Measurements from ENCODE around the gene POU6F2. TPM values are rescaled to one million over a fixed set of nuclear protein-coding genes. Genes with fewer than 3 reads are reported as not detected.

Gene POU6F2
- total and polyA plus RNA-seq, 9 of the 15 experiments (the other 6 are each of a cell fraction or from before 2014, with no cell fraction given) = 0.29 to 1.5 (median 0.96) TPM

DNA sequence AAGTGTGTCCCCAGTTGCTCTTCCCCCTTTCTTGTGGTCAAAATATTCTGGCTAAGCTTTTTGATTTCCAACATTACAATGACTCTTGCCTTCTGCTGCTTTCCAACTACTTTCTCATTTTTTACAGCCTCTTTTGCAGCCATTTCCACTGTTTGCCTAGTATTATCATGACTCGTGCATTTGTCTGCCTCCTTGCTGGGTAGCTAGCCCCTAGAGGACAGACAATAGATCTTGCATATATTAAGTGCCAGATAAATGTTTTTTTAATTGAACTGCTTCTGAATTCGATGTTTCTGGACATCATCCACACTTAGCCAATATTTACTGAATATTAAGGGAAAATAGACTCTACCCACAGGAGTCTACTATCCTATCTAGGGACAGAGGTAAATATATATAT lies 124.5 kb downstream of the POU6F2 start:
- no peak overlapping the region for H2AFZ ChIP-seq (ENCODE audit: low read depth, low read length)
- in situ Hi-C loops (cut with MboI) (no loop called here), intact Hi-C loops (cut with micrococcal nuclease) (no loop called here)
- H3K4me3 ChIP-seq = no peak overlapping the region
- no peak for ATAC-seq
- ChIA-PET CTCF (ENCODE audit: low intra/inter-chr PET ratio) (no interaction called here), POLR2A (no interaction called here)
- H4K20me1 ChIP-seq (replicated peaks; ENCODE audit: control insufficient read depth, insufficient read depth, low read length) = no peaks in the 10 kb centered on the region
- 3% methylated on average over 2 of the region's 2 CpGs for WGBS (ENCODE audit: insufficient coverage, low coverage, missing lambda C conversion rate)
- no peak overlapping the region for H3K4me2 ChIP-seq (ENCODE audit: insufficient read depth, low read length)
- no peaks in the 10 kb centered on the region for H3K79me2 ChIP-seq (ENCODE audit: control insufficient read depth, insufficient read depth, low read length)
- no peak overlapping the region for H3K27ac ChIP-seq (ENCODE audit: extremely low read depth, low read depth, low read length)
- BruUV-seq (replicated peaks) = no TSS peak
- H3K4me1 ChIP-seq (replicated peaks in 1 of 2; ENCODE audit: control insufficient read depth in 2 of 2, insufficient read depth in 2 of 2, low read length in 2 of 2) = no peaks in the 10 kb centered on the region
- H3K9me3 ChIP-seq (replicated peaks; ENCODE audit: control insufficient read depth, insufficient read depth, low read depth, low read length) = no peaks in the 10 kb centered on the region
- H3K36me3 ChIP-seq (ENCODE audit: control insufficient read depth, insufficient read depth, low read length) = no peaks in the 10 kb centered on the region
- H3K9me1 ChIP-seq (ENCODE audit: control insufficient read depth, insufficient read depth, low read length) = no peaks in the 10 kb centered on the region
- no peak overlapping the region for H3K9ac ChIP-seq (ENCODE audit: insufficient read depth in 1 of 2, low read depth in 2 of 2, low read length in 2 of 2)
- no peaks in the 10 kb centered on the region for H3K27me3 ChIP-seq (ENCODE audit: control insufficient read depth in 2 of 2, insufficient read depth in 2 of 2, low read length in 2 of 2)
- no peak for FAIRE-seq
- no peak for DNase-seq (ENCODE audit: extremely low read depth in 1 of 4, low spot score in 3 of 4)
- TF ChIP-seq SAP30 (IDR thresholded peaks at IDR 0.05; ENCODE audit: borderline replicate concordance, insufficient read depth, low read depth, low read length, poor library complexity, severe bottlenecking) (no peak), MYC (IDR thresholded peaks at IDR 0.05; ENCODE audit: low read depth, low read length) (no peak), MYC (CRISPR knock-in tag; IDR thresholded peaks at IDR 0.05; ENCODE audit: borderline replicate concordance, low read depth) (no peak), RFX7 (CRISPR knock-in tag; IDR thresholded peaks at IDR 0.05) (no peak), ZBTB17 (CRISPR knock-in tag; IDR thresholded peaks at IDR 0.05) (no peak), POLR2AphosphoS2 (IDR thresholded peaks at IDR 0.05; ENCODE audit: low read length) (no peak), MEF2A (IDR thresholded peaks at IDR 0.05; ENCODE audit: control insufficient read depth, low read depth, low read length) (no peak), ZZZ3 (IDR thresholded peaks at IDR 0.05) (no peak), ZNF583 (CRISPR knock-in tag; IDR thresholded peaks at IDR 0.05) (no peak), FUS (optimal IDR thresholded peaks at IDR 0.05; ENCODE audit: low read depth, low read length) (no peak)
- TF ChIP-seq, protein P1, sequence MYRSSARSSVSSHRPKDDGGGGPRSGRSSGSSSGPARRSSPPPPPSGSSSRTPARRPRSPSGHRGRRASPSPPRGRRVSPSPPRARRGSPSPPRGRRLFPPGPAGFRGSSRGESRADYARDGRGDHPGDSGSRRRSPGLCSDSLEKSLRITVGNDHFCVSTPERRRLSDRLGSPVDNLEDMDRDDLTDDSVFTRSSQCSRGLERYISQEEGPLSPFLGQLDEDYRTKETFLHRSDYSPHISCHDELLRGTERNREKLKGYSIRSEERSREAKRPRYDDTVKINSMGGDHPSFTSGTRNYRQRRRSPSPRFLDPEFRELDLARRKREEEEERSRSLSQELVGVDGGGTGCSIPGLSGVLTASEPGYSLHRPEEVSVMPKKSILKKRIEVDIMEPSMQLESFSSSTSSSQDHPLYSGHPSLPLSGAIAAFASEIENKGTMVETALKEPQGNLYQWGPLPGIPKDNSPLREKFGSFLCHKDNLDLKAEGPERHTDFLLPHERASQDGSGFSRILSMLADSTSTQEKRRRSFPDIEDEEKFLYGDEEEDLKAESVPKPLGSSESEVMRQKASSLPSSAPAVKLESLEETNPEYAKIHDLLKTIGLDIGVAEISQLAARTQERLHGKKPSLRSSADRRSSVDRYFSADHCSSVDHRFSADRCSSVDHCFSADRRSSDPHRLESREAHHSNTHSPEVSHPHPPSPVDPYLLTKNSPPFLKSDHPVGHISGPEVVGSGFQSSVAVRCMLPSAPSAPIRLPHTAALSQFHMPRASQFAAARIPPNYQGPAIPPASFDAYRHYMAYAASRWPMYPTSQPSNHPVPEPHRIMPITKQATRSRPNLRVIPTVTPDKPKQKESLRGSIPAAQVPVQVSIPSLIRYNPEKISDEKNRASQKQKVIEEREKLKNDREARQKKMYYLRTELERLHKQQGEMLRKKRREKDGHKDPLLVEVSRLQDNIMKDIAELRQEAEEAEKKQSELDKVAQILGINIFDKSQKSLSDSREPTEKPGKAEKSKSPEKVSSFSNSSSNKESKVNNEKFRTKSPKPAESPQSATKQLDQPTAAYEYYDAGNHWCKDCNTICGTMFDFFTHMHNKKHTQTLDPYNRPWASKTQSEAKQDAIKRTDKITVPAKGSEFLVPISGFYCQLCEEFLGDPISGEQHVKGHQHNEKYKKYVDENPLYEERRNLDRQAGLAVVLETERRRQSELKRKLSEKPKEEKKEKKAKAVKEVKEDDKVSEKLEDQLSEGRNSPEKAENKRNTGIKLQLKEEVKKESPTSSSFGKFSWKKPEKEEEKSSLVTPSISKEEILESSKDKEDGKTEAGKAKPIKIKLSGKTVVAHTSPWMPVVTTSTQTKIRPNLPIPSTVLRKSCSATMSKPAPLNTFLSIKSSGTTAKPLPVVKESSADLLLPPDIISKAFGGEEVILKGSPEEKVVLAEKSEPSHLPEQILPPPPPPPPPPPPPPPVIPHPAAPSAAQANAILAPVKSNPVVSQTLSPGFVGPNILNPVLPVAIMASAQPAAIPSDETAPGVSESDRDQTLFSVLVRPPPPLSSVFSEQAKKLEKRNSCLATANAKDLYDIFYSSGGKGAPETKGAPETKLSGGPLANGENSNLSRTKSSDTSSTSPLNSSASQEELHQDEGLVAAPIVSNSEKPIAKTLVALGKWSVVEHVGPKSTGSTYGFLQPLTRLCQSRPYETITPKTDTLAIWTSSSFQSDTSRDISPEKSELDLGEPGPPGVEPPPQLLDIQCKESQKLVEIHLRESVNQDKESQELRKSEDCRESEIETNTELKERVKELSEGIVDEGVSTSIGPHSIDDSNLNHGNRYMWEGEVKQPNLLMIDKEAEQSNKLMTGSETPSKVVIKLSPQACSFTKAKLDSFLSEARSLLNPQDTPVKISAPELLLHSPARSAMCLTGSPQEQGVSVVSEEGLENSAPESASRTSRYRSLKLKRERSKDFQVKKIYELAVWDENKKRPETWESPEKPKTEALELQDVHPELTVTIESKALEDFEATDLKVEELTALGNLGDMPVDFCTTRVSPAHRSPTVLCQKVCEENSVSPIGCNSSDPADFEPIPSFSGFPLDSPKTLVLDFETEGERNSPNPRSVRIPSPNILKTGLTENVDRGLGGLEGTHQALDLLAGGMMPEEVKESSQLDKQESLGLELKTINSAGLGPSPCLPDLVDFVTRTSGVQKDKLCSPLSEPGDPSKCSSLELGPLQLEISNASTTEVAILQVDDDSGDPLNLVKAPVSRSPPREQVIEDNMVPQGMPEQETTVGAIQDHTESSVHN (IDR thresholded peaks at IDR 0.05; ENCODE audit: borderline replicate concordance in 1 of 2, low read depth in 1 of 2) = no peak
